Superior temporal gyrus (tissue), 1 donor: ENCODE data around the gene BNIPL.

Source experiments
- DNase-seq: peaks from one replicate; pipeline ENCODE4 v3.0.0-alpha.2; 2016; ENCODE audit errors: extremely low spot score

BNIPL gene, protein sequence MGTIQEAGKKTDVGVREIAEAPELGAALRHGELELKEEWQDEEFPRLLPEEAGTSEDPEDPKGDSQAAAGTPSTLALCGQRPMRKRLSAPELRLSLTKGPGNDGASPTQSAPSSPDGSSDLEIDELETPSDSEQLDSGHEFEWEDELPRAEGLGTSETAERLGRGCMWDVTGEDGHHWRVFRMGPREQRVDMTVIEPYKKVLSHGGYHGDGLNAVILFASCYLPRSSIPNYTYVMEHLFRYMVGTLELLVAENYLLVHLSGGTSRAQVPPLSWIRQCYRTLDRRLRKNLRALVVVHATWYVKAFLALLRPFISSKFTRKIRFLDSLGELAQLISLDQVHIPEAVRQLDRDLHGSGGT

DNA sequence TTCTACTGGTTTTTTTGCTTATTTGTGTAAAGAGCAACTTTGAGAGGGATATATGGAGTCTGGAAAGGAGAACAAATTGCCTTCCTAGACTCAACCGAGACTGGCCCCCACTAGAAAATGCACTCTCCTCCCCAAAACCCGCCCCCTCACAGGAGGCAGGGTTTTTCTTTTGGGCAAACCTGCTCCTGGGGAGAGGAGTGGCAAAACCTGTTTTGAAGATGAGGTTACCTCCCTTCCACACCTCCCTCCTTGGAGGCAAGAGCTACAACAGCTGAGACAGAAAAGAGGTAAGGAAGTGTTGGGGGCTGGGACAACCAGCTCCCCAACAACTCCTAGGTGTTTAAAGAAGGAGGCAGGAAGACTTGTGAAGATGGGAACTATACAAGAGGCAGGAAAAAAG lies at the start of gene BNIPL:
Gene BNIPL, plus strand, starts transcription at position 231 of the 400 bp plus-strand sequence. Its CDS starts 140 bp downstream, at position 371.
- DNase-seq, result no peak

GRCh38 chr1:150987924-150988323 lies 48.5 kb upstream of the BNIPL start:
- DNase-seq, result no peak

GRCh38 chr1:150992626-150993025 lies 43.8 kb upstream of the BNIPL start:
- DNase-seq, result no peak

DNA sequence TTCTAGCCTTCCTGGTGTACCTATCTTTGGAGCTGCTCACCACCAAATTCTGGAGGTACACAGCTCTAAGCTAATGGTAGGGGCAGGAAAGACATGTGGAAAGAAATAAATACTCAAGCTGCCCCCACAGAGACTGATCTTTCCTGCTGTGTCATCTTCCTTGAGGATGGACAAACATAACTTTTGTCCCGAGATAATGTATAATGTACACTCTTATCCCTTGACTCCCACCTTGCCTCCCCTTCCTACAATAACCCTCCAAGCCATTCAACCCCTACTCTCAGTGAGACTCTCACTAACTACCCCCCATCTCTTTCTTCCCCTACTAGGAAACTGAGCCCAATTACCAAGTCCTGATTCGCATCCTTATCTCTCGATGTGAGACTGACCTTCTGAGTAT lies 42.1 kb upstream of the BNIPL start:
- DNase-seq, result no peak

GRCh38 chr1:150995460-150995859 lies 40.9 kb upstream of the BNIPL start:
- DNase-seq, result no peak

DNA sequence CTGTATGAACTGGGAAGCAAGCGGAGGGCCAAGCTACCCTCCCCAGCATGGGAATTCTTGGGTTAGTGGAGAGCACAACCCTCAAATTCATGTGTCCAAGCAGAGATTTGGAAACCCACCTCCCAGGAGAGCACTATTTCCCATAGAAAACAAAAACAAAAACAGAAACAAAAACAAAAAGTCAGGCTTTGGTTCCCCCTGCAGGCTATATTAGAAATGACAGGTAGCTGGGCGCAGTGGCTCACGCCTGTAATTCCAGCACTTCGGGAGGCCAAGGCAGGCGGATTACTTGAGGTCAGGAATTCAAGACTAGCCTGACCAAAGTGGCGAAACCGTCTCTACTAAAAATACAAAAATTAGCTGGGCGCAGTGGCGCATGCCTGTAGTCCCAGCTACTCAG lies 40.5 kb upstream of the BNIPL start:
- peak; percentile 79 for DNase-seq

DNA sequence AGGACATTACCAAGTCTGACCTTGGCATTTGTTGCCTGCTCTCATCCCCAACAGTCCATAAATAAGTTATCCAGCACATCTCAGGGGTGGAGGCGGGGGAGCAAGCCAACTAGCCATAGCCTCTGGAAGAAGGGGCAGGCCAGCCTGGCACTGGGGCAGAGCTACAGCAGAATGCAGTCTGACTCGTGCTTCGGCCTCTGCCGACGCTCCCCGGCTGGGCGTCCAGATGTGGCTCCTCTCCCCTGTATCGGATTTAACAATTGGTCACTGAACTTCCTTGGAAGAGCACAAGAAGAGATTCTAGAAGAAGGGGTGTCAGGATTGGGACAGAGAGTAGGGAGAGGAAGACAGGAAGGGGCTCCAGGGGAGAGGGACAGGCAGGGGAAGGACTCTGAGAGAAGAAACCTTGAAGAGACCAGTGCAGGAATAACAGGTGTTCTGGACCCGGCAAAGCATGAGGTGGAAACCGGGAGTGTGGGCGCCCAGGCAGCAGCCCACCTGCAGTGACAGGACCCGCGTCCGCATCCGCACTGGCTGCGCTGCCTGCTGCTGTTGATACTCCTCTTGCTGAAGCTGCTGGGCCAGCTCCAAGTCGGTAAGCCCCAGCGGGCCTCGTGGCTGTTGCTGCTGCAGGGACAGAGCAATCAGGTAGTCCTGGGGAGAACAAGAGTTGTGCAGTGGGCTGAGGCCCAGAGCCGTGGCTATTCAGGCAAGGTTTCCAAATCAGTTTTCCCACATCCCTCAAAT lies 39.1 kb upstream of the BNIPL start:
- DNase-seq, result no peak

DNA sequence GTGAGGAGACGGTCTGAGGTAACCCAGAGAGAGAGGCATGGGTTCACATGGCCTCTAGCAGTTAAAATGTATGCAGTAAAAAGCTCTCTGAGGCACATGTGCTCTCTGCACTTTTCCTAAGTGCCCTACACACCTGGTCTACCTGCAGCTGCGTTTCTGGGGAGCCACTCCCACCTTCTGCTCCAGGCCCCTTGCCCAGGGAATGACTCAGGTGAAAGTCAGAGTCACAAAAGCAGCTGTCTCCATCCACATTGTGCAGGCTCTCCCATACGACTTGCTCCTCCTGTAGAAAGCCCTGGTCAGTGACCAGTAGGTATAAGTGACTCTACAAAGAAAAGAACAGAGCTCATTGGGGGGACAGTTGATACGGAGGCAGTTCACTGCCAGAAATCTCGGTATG lies 38.4 kb upstream of the BNIPL start:
- DNase-seq, result no peak

DNA sequence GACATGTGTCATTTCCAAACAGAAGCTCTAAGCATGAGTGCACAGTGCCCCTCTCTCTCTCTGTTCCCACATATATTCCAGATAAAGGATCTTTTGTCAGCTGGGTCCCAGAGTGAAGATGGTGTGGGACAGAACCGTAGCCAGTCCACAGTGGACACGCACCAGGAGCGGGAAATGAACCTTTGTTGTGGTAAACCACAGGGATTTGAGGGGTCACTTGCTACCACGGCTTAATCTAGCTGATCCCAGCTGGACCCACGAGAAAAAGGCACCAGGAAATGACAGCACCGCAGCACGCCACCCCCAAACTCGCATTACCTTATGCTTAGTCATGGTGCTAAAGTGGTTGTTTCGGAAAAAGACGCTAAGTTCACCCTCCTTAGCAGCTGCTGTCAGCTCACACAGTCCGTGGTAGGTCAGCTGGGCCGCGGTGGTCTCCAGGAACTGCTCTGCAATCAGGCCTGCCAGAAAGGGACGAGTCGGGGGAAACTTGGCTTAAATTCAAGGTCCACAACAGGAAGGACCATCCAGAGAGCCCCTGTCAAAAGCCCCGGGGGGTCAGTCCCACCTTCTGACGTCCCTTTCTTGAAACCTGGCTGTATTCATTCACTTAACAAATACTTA lies 37.2 kb upstream of the BNIPL start:
- peak; percentile 76 for DNase-seq

DNA sequence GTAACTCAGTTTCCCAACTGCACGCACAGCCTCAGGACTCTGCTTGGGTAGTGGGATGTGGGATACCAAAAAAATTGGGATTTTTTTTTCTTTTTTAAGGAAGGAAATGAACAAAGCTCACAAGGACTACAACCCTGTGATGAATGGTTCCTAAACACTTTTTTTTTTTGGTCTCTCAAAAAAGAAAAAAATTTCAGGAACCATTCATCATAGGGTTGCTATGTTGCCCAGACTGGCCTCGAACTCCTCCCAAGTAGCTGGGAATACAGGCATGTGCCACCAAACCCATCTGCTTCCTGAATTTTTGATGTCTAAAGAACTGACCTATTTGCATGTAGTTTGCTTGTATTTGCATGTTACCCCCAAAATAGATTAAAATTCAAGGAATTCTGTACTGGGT lies 36.5 kb upstream of the BNIPL start:
- no peak for DNase-seq

- DNase-seq, result no peak
Measured at GRCh38 chr1:151000408-151000807, 36.0 kb upstream of the BNIPL start.

- DNase-seq, result no peak
Measured at GRCh38 chr1:151001602-151002001, 34.8 kb upstream of the BNIPL start.

DNA sequence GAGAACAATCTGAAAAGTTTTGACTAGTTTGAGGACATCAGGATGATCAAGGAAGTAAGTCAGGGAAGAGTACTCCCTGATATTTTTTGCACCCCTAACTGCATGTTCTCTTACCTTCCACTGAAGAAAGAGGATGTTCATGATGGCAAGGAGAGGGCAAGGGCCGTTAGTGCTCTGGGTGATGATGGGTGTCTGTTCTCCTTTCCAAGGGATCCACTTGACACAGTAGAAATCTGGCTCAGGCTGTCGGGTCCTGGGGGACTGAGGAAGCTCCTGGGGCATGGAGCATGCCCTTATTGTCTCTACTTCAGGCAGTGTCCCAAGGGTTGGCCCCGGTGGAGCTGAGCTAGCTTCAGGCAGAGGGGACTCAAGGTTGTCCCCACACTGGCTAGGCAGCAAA lies 34.3 kb upstream of the BNIPL start:
- DNase-seq, result no peak

DNA sequence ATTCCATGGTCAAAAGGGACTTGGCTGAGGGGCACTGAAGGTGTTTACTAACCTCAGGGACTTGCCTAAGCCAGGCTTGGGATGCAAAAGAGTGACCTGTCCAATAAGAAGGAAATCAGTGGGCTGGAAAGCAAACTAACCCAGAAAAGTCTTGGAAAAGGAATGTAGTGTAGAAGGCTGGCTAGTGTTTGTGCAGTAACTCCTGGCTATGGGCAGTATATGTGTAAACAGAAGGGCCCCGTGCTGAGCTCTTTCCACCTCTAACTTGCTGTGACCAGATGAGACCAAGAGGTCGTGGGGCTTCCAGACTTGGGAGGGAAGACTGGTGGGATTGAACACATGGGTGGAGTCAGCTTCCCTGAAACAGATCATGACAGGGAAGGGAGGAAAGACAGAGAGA lies 33.8 kb upstream of the BNIPL start:
- no peak for DNase-seq

DNA sequence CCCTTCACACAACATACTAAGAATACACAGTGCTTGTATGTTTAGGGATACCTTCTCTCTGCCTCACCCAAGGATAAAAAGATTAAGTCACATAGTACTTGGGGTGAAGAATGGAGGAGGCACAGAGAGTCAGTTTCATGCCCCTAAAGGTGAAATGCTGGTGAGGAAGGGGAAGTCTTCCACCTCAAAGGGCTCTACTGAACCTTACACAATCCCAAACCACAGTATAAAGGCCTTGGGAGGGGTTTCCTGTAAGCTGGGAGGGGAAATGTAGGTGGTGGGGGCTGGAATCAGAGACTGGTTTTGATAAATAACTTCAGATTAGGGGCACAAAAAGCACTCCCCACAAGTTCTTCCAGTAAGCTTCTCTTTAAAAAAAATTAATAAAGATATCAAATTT lies 33.2 kb upstream of the BNIPL start:
- DNase-seq, result no peak

- DNase-seq, result peak; percentile 52
Measured at GRCh38 chr1:151005729-151006319, 30.6 kb upstream of the BNIPL start.

DNA sequence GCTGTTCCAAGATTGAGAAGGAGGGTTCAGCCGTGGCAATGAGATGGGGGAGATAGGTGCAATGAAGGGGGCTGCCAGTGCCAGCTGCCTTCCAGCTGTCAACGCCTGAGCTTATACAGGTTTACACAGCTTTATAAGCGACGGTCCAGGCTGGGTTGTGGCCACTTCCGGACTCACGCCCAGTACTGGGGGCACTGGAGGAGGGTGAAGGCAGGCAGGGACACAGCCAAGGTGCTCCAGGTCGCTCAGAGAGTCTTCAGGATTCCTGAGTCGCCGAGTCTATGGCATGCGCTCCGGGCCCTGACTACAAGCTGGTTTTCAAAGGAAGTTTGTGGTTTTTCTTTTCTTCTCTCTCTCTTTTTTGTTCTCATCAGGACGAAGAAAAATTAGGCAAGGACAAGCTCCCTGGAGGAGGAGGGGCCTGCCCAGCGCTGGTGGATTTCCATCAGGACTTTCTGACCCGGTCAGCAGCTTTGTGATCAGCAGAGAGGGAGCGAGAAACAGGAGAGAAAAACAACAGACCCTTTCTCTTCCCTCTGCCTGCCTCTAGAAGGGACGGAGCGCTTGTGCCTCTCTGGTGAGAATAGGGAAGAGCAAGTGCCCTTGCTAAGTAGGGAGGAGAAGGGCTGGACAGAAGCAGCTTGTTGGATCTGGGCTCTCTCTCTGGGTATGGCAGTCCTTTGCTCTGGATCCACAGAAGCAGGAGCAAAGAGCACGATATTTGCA lies 29.9 kb upstream of the BNIPL start, which contains the start of gene MINDY1:
Gene MINDY1, minus strand, starts transcription at position 576 of the 726 bp plus-strand sequence. CDS start 4,285 bp downstream, outside the sequence.
- peak; percentile 94 for DNase-seq

DNA sequence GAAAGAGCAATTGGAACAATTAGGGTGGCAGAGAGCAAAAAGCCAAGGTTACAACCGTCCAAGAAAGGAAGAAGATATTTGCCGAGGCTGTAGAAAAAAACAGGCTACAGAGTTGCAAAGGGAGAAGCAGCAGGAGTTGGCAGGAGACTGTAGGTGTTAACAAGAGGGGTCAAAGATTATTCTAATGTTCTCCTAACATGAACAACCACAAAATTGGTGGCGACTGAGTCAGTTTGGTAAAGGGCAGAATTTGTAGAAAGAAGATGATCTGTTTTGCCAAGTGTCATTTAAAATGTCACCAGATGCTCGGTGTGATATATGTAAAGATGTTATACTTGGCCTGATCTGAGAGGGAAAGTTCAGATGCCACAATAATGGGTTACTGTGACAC lies 28.5 kb upstream of the BNIPL start:
- DNase-seq, result no peak

DNA sequence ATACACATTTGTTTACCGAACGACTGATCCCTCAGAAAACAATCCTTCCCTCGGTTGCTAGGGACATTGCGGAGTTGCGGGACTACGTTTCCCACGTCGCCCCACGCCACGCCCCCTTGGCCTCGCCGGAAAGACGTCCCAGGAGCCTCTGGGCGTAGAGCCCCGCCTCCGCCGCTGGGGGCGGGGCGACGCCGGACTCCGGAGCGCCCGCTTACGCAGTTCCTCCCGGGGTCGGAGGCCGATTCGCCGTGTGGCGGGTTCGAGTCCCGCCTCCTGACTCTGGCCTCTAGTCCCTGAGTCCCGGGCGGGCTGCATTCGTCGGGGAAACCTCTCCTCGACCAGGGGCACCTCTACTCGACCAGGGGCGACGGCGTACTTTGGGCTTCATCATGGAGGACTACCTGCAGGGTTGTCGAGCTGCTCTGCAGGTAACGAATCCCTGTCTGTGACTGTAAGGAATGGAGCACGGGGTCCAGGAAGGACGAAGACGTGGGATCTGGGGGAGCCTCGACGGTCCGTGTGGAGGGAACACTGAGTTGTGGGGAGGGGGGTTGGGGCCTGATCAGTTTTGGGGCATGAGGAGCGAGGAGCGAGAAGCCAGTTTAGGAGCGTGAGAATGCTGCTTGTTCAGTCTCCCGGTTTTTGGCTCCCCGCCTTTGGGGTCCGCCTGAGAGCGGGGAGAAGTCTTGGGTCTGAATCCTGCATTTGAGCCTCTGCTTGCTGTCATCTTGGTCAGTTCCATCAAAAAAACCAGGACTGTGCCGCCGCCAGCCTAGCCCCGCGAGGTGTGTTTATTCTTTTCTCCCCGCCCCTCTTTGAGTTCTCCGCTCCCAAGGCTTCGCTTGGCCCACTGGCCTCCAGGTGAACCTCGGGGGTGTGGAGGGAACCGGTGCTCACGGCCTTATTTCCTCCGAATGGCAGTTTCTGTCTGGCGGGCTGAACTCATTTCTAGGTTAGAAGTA lies 27.9 kb upstream of the BNIPL start, which contains the start of gene PRUNE1:
Gene PRUNE1, plus strand, starts transcription at position 206 of the 962 bp plus-strand sequence. Its CDS starts 184 bp downstream, at position 390.
- peak; percentile 98 for DNase-seq

DNA sequence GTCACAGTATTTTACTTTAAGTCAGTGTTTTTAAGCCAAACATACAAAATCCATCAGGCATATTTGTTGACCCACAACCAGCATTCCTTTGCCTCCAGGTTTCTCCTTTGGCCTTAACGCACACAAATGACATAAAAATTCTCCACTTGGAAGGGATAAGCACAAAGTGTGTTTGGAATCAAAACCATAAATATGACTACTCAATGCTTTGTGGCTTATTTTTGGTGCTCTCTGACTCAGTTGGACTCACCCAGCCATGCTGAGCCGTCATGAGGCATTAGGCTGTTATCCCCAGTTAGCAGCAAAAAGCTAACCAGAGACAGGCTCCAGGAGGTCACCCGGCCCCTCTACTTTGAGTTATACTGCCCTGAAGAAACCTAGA lies 27.2 kb upstream of the BNIPL start:
- DNase-seq, result no peak
